MM.1S (cell line): ENCODE data around the gene CEACAM18.

Experiments used
- DNase-seq: peaks from one replicate; pipeline ENCODE4 v3.0.0-alpha.2; 2015
- H2AFZ ChIP-seq: fragments of 300-600 bp; sonication (generic); 2 replicates; pipeline ENCODE4 v1.6.0; 2016; ENCODE audit warnings: antibody characterized with exemption, low read length
- H3F3A ChIP-seq: fragments of 300-600 bp; sonication (generic); 2 replicates; pipeline ENCODE4 v1.6.1; 2016; ENCODE audit warnings: mild to moderate bottlenecking, antibody characterized with exemption, low read length, moderate library complexity, mixed read lengths; ENCODE audit not compliant: insufficient read depth
- H3K27ac ChIP-seq: fragments of 300-600 bp; sonication (generic); 2 replicates; pipeline ENCODE4 v1.5.1; 2016; ENCODE audit warnings: mild to moderate bottlenecking, low read length
- H3K27me3 ChIP-seq: fragments of 300-600 bp; sonication (generic); replicated peaks from 2 replicates; pipeline ENCODE4 v1.6.0; 2016; ENCODE audit warnings: low read length; ENCODE audit not compliant: insufficient read depth
- H3K36me3 ChIP-seq: fragments of 300-600 bp; sonication (generic); replicated peaks from 2 replicates; pipeline ENCODE4 v1.6.1; 2016; ENCODE audit warnings: mild to moderate bottlenecking, low read length, mixed read lengths; ENCODE audit not compliant: insufficient read depth
- H3K4me1 ChIP-seq: fragments of 300-600 bp; sonication (generic); 2 replicates; pipeline ENCODE4 v1.6.1; 2016; ENCODE audit warnings: low read length, mixed read lengths
- H3K4me2 ChIP-seq: fragments of 300-600 bp; sonication (generic); 2 replicates; pipeline ENCODE4 v1.6.0; 2016; ENCODE audit warnings: low read depth, low read length
- H3K4me3 ChIP-seq: fragments of 300-600 bp; sonication (generic); 2 replicates; pipeline ENCODE4 v1.5.1; 2016; ENCODE audit warnings: low read length, mixed read lengths
- H3K79me2 ChIP-seq: fragments of 300-600 bp; sonication (generic); 2 replicates; pipeline ENCODE4 v1.6.1; 2016; ENCODE audit warnings: mixed run types, low read length, mixed read lengths
- H3K9ac ChIP-seq: fragments of 300-600 bp; sonication (generic); 2 replicates; pipeline ENCODE4 v1.6.1; 2016; ENCODE audit warnings: low read length, mixed read lengths
- H3K9me2 ChIP-seq: fragments of 300-600 bp; sonication (generic); replicated peaks from 2 replicates; pipeline ENCODE4 v1.6.1; 2016; ENCODE audit warnings: mild to moderate bottlenecking, low read length, mixed read lengths; ENCODE audit not compliant: insufficient read depth
- H3K9me3 ChIP-seq: fragments of 300-600 bp; sonication (generic); replicated peaks from 2 replicates; pipeline ENCODE4 v1.6.1; 2016; ENCODE audit warnings: mild to moderate bottlenecking, low read length, mixed read lengths; ENCODE audit not compliant: insufficient read depth
- H4K20me1 ChIP-seq: fragments of 300-600 bp; sonication (generic); 2 replicates; pipeline ENCODE4 v1.6.1; 2016; ENCODE audit warnings: mild to moderate bottlenecking, low read length, moderate library complexity, mixed read lengths; ENCODE audit not compliant: insufficient read depth
- CTCF ChIP-seq: fragments of 300-600 bp; sonication (generic); IDR thresholded peaks from 2 replicates; pipeline ENCODE4 v1.5.1; 2016; ENCODE audit warnings: antibody characterized with exemption, low read length, mixed read lengths
- EZH2 ChIP-seq: fragments of 300-600 bp; sonication (generic); optimal IDR thresholded peaks from 2 replicates; pipeline ENCODE3; 2017; ENCODE audit warnings: low read depth, mild to moderate bottlenecking, antibody characterized with exemption, low read length, mixed read lengths
- EZH2phosphoT487 ChIP-seq: fragments of 300-600 bp; sonication (generic); IDR thresholded peaks from 2 replicates; pipeline ENCODE4 v1.6.1; 2018; ENCODE audit warnings: antibody characterized with exemption, low read length

The CEACAM18 gene

GRCh38 chr19:51470966-51471365 is 7.4 kb upstream of the CEACAM18 start:
- TF ChIP-seq CTCF (no peak), EZH2 (no peak), EZH2phosphoT487 (no peak)
- no peaks in the 10 kb centered on the region for H3K9me2 ChIP-seq
- H3F3A ChIP-seq, result no peaks in the 10 kb centered on the region
- H3K4me1 ChIP-seq, result no peaks in the 10 kb centered on the region
- no peak overlapping the region for H2AFZ ChIP-seq
- H3K9ac ChIP-seq, result no peak overlapping the region
- H3K36me3 ChIP-seq, result no peaks in the 10 kb centered on the region
- no peak overlapping the region for H3K27ac ChIP-seq
- H3K79me2 ChIP-seq, result no peaks in the 10 kb centered on the region
- no peak overlapping the region for H3K4me2 ChIP-seq
- no peak for DNase-seq
- no peaks in the 10 kb centered on the region for H4K20me1 ChIP-seq
- no peak overlapping the region for H3K4me3 ChIP-seq
- no peaks in the 10 kb centered on the region for H3K27me3 ChIP-seq
- no peaks in the 10 kb centered on the region for H3K9me3 ChIP-seq

DNA sequence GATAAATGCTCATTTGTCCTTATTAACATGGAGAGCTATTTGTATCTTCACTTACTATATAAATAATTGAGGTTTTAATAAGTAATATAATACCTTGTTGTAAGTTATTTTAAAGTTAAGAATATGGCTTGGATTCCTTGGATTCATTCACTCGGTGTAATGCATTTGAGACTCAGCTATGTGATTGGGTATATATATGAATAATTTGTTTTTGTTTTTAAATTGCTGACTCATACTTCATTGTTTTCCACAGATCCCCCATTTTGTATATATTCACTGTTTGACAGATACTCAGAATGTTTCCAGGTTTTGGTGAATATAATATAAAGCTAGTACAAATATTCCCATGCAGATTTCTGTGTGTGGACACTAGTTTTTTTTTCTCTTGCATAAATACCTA is 6.8 kb upstream of the CEACAM18 start:
- no peak for TF ChIP-seq EZH2phosphoT487
- no peak for TF ChIP-seq EZH2
- TF ChIP-seq CTCF, result no peak
- Histone ChIP-seq H3K4me2 (no peak overlapping the region), H3K27ac (no peak overlapping the region), H3K9me3 (no peaks in the 10 kb centered on the region), H3K4me3 (no peak overlapping the region), H3K9ac (no peak overlapping the region), H3K4me1 (no peaks in the 10 kb centered on the region), H3F3A (no peaks in the 10 kb centered on the region), H3K36me3 (no peaks in the 10 kb centered on the region), H3K27me3 (no peaks in the 10 kb centered on the region), H3K9me2 (no peaks in the 10 kb centered on the region), H2AFZ (no peak overlapping the region), H3K79me2 (no peaks in the 10 kb centered on the region), H4K20me1 (no peaks in the 10 kb centered on the region)
- no peak for DNase-seq

- no peak for TF ChIP-seq EZH2
- TF ChIP-seq EZH2phosphoT487, result no peak
- no peak for TF ChIP-seq CTCF
- no peak overlapping the region for H2AFZ ChIP-seq
These were observed 5.7 kb upstream of the CEACAM18 start for GRCh38 chr19:51472607-51473006.

More at GRCh38 chr19:51472607-51473006, 5.7 kb upstream of the CEACAM18 start:
- DNase-seq, result no peak
- H3K27ac ChIP-seq, result no peak overlapping the region
- no peaks in the 10 kb centered on the region for H3K9me3 ChIP-seq
- no peaks in the 10 kb centered on the region for H4K20me1 ChIP-seq
- no peaks in the 10 kb centered on the region for H3K79me2 ChIP-seq
- H3K4me1 ChIP-seq, result no peaks in the 10 kb centered on the region
- H3K4me2 ChIP-seq, result no peak overlapping the region
- no peak overlapping the region for H3K4me3 ChIP-seq
- no peaks in the 10 kb centered on the region for H3K36me3 ChIP-seq
- no peaks in the 10 kb centered on the region for H3F3A ChIP-seq
- H3K27me3 ChIP-seq, result no peaks in the 10 kb centered on the region
- H3K9ac ChIP-seq, result no peak overlapping the region
- H3K9me2 ChIP-seq, result no peaks in the 10 kb centered on the region
